Measurements from ENCODE around the gene FN3KRP.

DNA sequence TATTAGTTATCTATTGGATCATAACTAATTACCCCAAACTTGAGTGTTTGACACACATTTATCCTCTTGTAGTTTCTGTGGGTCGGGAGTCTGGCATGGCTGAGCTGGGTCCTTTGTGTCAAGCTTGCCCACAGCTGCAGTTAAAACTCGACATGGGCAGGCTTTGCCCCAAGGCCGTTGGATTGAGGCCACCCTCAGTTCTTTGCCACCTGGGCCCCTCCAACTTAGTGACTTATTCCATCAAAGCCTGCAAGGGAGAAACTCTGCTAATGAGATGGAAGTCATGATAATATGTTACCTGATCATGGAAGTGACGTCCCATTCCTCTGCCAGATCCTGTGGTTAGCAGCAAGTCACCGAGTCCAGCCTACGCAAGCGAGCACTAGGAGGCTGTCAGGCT, 52.5 kb downstream of the FN3KRP start:
- TF ChIP-seq CTCF (IDR thresholded peaks at IDR 0.05; ENCODE audit: poor library complexity) (no peak), EZH2 (IDR thresholded peaks at IDR 0.05; ENCODE audit: borderline replicate concordance) (no peak)

All from hepatocyte (in vitro differentiated cells).